WTC11 (cell line): ENCODE results near the gene FOXN3. TPM values are rescaled to one million over a fixed set of nuclear protein-coding genes. Genes with fewer than 3 reads are reported as not detected.

ENCODE experiments used
- ATAC-seq: fragments of 200-7000 bp; cut with Tn5 transposase; 2 replicates; pipeline ENCODE4 v1.10.0; 2021; ENCODE audit warnings: mild to moderate bottlenecking, moderate library complexity
- CTCF ChIA-PET: fragments of 300-600 bp; sonication (Branson Sonifier 250); formaldehyde crosslinking; loops from one replicate; lab custom pipeline; 2021; ENCODE audit warnings: antibody characterized with exemption; lab: Charles Lee
- POLR2A ChIA-PET: fragments of 350-600 bp; sonication (Branson Sonifier 250); formaldehyde crosslinking; loops from one replicate; lab custom pipeline; 2021; ENCODE audit warnings: antibody characterized with exemption; lab: Charles Lee
- DNase-seq: peaks from one replicate; pipeline ENCODE4 v3.0.0; 2021; ENCODE audit warnings: low spot score
- H3K27ac Mint-ChIP-seq: 2 replicates; pipeline ENCODE4 v1.8.0; 2021; ENCODE audit warnings: mixed read lengths
- H3K27me3 Mint-ChIP-seq: 2 replicates; pipeline ENCODE4 v1.8.0; 2021; ENCODE audit warnings: low read depth, mild to moderate bottlenecking, moderate library complexity, mixed read lengths
- H3K36me3 Mint-ChIP-seq: 2 replicates; pipeline ENCODE4 v1.8.0; 2021; ENCODE audit warnings: mixed read lengths
- H3K4me1 Mint-ChIP-seq: 2 replicates; pipeline ENCODE4 v1.8.0; 2022; ENCODE audit warnings: mixed read lengths
- H3K4me3 Mint-ChIP-seq: 2 replicates; pipeline ENCODE4 v1.8.0; 2021; ENCODE audit warnings: mild to moderate bottlenecking, moderate library complexity, mixed read lengths
- H3K9me3 Mint-ChIP-seq: 2 replicates; pipeline ENCODE4 v1.8.0; 2021; ENCODE audit warnings: mixed read lengths
- HMGA2 ChIP-seq: fragments of 250-450 bp; sonication (Bioruptor Pico); IDR thresholded peaks from 2 replicates; pipeline ENCODE4 v1.4.0; 2021; ENCODE audit warnings: mild to moderate bottlenecking, moderate library complexity
- JUN ChIP-seq: sonication (generic); formaldehyde crosslinking; IDR thresholded peaks from 2 replicates; pipeline ENCODE4 v1.8.0; 2023; ENCODE audit warnings: mild to moderate bottlenecking, missing genetic modification reagents
- NFATC4 ChIP-seq: fragments of 250-450 bp; sonication (Bioruptor Pico); IDR thresholded peaks from 2 replicates; pipeline ENCODE4 v1.9.0; 2021; ENCODE audit warnings: mild to moderate bottlenecking
- PRDM15 ChIP-seq: sonication (generic); formaldehyde crosslinking; IDR thresholded peaks from 2 replicates; pipeline ENCODE4 v1.8.0; 2022; ENCODE audit warnings: missing genetic modification reagents
- ZBTB43 ChIP-seq: sonication (generic); formaldehyde crosslinking; IDR thresholded peaks from 2 replicates; pipeline ENCODE4 v1.8.1; 2023; ENCODE audit warnings: mild to moderate bottlenecking, missing genetic modification reagents
- ZNF532 ChIP-seq: fragments of 250-450 bp; sonication (Bioruptor Pico); IDR thresholded peaks from 2 replicates; pipeline ENCODE4 v1.9.0; 2021; ENCODE audit warnings: mild to moderate bottlenecking, borderline replicate concordance
- ZNF671 ChIP-seq: fragments of 250-450 bp; sonication (Bioruptor Pico); IDR thresholded peaks from 2 replicates; pipeline ENCODE4 v1.8.0; 2021; ENCODE audit warnings: mild to moderate bottlenecking
- total RNA-seq: library from RNA; stranded (reverse); gene quantifications from 3 replicates; pipeline ENCODE4 v1.2.3, GENCODE V29; 2021

Gene FOXN3
- total RNA-seq, 1 experiment from 2014 or later: 170 TPM

GRCh38 chr14:89279649-89280232, 137.3 kb downstream of the FOXN3 start:
- TF ChIP-seq ZNF671 (CRISPR knock-in tag) (no peak), ZBTB43 (CRISPR knock-in tag) (no peak), JUN (no peak)
- peaks cover 24% of the 10 kb centered on the region for H3K36me3 Mint-ChIP-seq
- ChIA-PET POLR2A (no interaction called here), CTCF (interaction anchor here (1.1 kb wide), 1 partner anchor 27 kb away, joined by 4 read pairs; no protein-coding TSS in a partner anchor)
- H3K4me3 Mint-ChIP-seq: no peak overlapping the region
- no peaks in the 10 kb centered on the region for H3K27me3 Mint-ChIP-seq
- DNase-seq: no peak
- H3K27ac Mint-ChIP-seq: peak overlapping the region; percentile 25
- ATAC-seq: peak; percentile 57
- H3K4me1 Mint-ChIP-seq: peaks cover 85% of the 10 kb centered on the region
- no peaks in the 10 kb centered on the region for H3K9me3 Mint-ChIP-seq

- Mint-ChIP-seq H3K4me3 (no peak overlapping the region), H3K36me3 (peaks cover 24% of the 10 kb centered on the region)
- ATAC-seq: no peak
Measured at GRCh38 chr14:89277203-89277602, 139.8 kb downstream of the FOXN3 start.

More at GRCh38 chr14:89277203-89277602, 139.8 kb downstream of the FOXN3 start:
- Mint-ChIP-seq H3K4me1 (peaks cover 84% of the 10 kb centered on the region), H3K9me3 (no peaks in the 10 kb centered on the region), H3K27ac (no peak overlapping the region), H3K27me3 (no peaks in the 10 kb centered on the region)
- TF ChIP-seq HMGA2 (no peak), PRDM15 (CRISPR knock-in tag) (no peak), ZNF532 (CRISPR knock-in tag) (no peak), NFATC4 (no peak)
- POLR2A ChIA-PET: no interaction called here
- no peak for DNase-seq
- CTCF ChIA-PET: interaction anchor here (0.5 kb wide), 1 partner anchor 41 kb away, joined by 4 read pairs; no protein-coding TSS in a partner anchor
